GM23338 (cell line): ENCODE results near the gene DNAJC22. TPM values are rescaled to one million over a fixed set of nuclear protein-coding genes. Genes with fewer than 3 reads are reported as not detected.
A peak's percentile ranks its signal among the peaks of the same experiment; 100 is the strongest.
"Not testable (repeated sequence)": the region's sequence is repeated elsewhere in the genome, so short reads cannot be mapped to it uniquely, and the experiment has no call there.

Source experiments
- ATAC-seq: fragments of 200-7000 bp; cut with Tn5 transposase; 3 replicates; pipeline ENCODE4 v1.9.1; 2020
- DNase-seq: peaks from one replicate; pipeline ENCODE4 v3.0.0-alpha.2; 2015; ENCODE audit warnings: low spot score
- H2AFZ ChIP-seq: fragments of 200-600 bp; sonication (generic); 2 replicates; pipeline ENCODE4 v1.8.0; 2016; ENCODE audit warnings: antibody characterized with exemption, mild to moderate bottlenecking, moderate library complexity
- H3F3A ChIP-seq: fragments of 200-600 bp; sonication (generic); replicated peaks from 2 replicates; pipeline ENCODE4 v1.8.0; 2017; ENCODE audit warnings: antibody characterized with exemption, mixed run types, low read depth
- H3K27ac ChIP-seq: fragments of 200-600 bp; sonication (generic); 2 replicates; pipeline ENCODE4 v1.6.1; 2016; ENCODE audit warnings: low read depth
- H3K27me3 ChIP-seq: fragments of 200-600 bp; sonication (generic); 2 replicates; pipeline ENCODE4 v1.8.0; 2016; ENCODE audit warnings: mild to moderate bottlenecking, mixed run types, moderate library complexity; ENCODE audit not compliant: insufficient read depth
- H3K36me3 ChIP-seq: fragments of 200-600 bp; sonication (generic); 2 replicates; pipeline ENCODE4 v1.8.0; 2016; ENCODE audit warnings: mild to moderate bottlenecking; ENCODE audit not compliant: insufficient read depth
- H3K4me1 ChIP-seq: fragments of 200-600 bp; sonication (generic); 2 replicates; pipeline ENCODE4 v1.8.0; 2016; ENCODE audit warnings: mild to moderate bottlenecking, moderate library complexity; ENCODE audit not compliant: insufficient read depth
- H3K4me2 ChIP-seq: fragments of 200-600 bp; sonication (generic); 2 replicates; pipeline ENCODE4 v1.7.1; 2017; ENCODE audit warnings: mixed run types
- H3K4me3 ChIP-seq: fragments of 200-600 bp; sonication (generic); 2 replicates; pipeline ENCODE4 v1.6.1; 2016; ENCODE audit warnings: mixed run types
- H3K79me2 ChIP-seq: fragments of 200-600 bp; sonication (generic); replicated peaks from 2 replicates; pipeline ENCODE4 v1.8.0; 2017; ENCODE audit warnings: mild to moderate bottlenecking; ENCODE audit not compliant: insufficient read depth
- H3K9me2 ChIP-seq: fragments of 200-600 bp; sonication (generic); 2 replicates; pipeline ENCODE4 v1.8.0; 2017; ENCODE audit not compliant: insufficient read depth
- H4K20me1 ChIP-seq: fragments of 200-600 bp; sonication (generic); replicated peaks from 2 replicates; pipeline ENCODE4 v1.8.0; 2017; ENCODE audit warnings: mild to moderate bottlenecking; ENCODE audit not compliant: insufficient read depth
- H3K27ac Mint-ChIP-seq: 2 replicates; pipeline ENCODE4 v1.8.0; 2020; ENCODE audit warnings: inconsistent platforms, mild to moderate bottlenecking, moderate library complexity, mixed read lengths
- H3K27me3 Mint-ChIP-seq: 3 replicates; pipeline ENCODE4 v1.8.0; 2022; ENCODE audit warnings: low read depth, mild to moderate bottlenecking, moderate library complexity, mixed read lengths, inconsistent platforms; ENCODE audit not compliant: insufficient read depth, poor library complexity
- H3K36me3 Mint-ChIP-seq: 3 replicates; pipeline ENCODE4 v1.8.0; 2021; ENCODE audit warnings: low read depth, mild to moderate bottlenecking, inconsistent platforms, moderate library complexity, mixed read lengths
- H3K4me1 Mint-ChIP-seq: 3 replicates; pipeline ENCODE4 v1.8.0; 2020; ENCODE audit warnings: mild to moderate bottlenecking, inconsistent platforms, mixed read lengths
- H3K4me3 Mint-ChIP-seq: 3 replicates; pipeline ENCODE4 v1.8.0; 2021; ENCODE audit warnings: moderate library complexity, mild to moderate bottlenecking, inconsistent platforms, mixed read lengths
- H3K9me3 Mint-ChIP-seq: 3 replicates; pipeline ENCODE4 v1.8.0; 2020; ENCODE audit warnings: moderate library complexity, mild to moderate bottlenecking, inconsistent platforms, mixed read lengths
- EZH2phosphoT487 ChIP-seq: fragments of 200-600 bp; sonication (generic); IDR thresholded peaks from one replicate; pipeline ENCODE4 v1.8.1; 2018; ENCODE audit warnings: antibody characterized with exemption; ENCODE audit not compliant: unreplicated experiment
- JUNB ChIP-seq: IDR thresholded peaks from one replicate; pipeline ENCODE4 v1.6.1; 2016; ENCODE audit warnings: antibody characterized with exemption; ENCODE audit not compliant: unreplicated experiment
- NANOG ChIP-seq: IDR thresholded peaks from 2 replicates; pipeline ENCODE4 v1.6.1; 2016; ENCODE audit warnings: antibody characterized with exemption, borderline replicate concordance
- ZNF331 ChIP-seq: fragments of 250-450 bp; sonication (Bioruptor Pico); IDR thresholded peaks from 2 replicates; pipeline ENCODE4 v1.5.0; 2020; ENCODE audit warnings: low read depth, mild to moderate bottlenecking, moderate library complexity
- polyA plus RNA-seq: library from polyadenylated mRNA; unstranded; fragments of >200 nt; fragmentation: Nextera tagmentation; extraction: Ambion mirVana; gene quantifications from 2 replicates; pipeline ENCODE4 v1.2.1, GENCODE V29; 2016
- total RNA-seq: library from RNA; depleted of rRNA; stranded (reverse); fragments of >200 nt; shearing (Covaris generic); gene quantifications from 2 replicates; pipeline ENCODE4 v1.2.3, GENCODE V29; 2014
- TF ChIP-seq, protein P1 (sequence below): IDR thresholded peaks from one replicate; pipeline ENCODE4 v1.6.1; 2018; ENCODE audit warnings: antibody characterized with exemption; ENCODE audit not compliant: unreplicated experiment
- TF ChIP-seq, protein P2 (sequence below): IDR thresholded peaks from 2 replicates; pipeline ENCODE4 v1.6.1; 2016; ENCODE audit warnings: antibody characterized with exemption

DNAJC22 gene
- total and polyA plus RNA-seq, 2 experiments from 2014 or later: 0.10 TPM; not detected in 1

DNA sequence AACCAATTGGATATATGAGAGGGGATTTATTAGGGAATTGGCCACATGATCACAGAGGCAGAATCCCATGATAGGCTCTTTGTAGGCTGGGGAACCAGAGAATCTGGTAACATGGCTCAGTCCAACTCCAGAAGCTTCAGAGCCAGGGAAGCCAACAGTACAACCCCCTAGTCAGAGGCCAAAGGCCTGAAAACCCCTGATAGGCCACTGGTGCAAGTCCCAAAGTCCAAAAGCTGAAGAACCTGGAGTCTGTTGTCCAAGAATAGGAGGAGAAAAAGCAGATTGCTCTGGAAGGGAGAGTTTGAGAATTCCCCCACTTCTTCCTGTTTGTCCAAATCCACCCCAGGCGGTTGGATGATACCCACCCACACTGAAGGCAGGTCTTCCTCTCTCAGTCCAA is 31.9 kb upstream of the DNAJC22 start (continued):
- TF ChIP-seq, protein P1, sequence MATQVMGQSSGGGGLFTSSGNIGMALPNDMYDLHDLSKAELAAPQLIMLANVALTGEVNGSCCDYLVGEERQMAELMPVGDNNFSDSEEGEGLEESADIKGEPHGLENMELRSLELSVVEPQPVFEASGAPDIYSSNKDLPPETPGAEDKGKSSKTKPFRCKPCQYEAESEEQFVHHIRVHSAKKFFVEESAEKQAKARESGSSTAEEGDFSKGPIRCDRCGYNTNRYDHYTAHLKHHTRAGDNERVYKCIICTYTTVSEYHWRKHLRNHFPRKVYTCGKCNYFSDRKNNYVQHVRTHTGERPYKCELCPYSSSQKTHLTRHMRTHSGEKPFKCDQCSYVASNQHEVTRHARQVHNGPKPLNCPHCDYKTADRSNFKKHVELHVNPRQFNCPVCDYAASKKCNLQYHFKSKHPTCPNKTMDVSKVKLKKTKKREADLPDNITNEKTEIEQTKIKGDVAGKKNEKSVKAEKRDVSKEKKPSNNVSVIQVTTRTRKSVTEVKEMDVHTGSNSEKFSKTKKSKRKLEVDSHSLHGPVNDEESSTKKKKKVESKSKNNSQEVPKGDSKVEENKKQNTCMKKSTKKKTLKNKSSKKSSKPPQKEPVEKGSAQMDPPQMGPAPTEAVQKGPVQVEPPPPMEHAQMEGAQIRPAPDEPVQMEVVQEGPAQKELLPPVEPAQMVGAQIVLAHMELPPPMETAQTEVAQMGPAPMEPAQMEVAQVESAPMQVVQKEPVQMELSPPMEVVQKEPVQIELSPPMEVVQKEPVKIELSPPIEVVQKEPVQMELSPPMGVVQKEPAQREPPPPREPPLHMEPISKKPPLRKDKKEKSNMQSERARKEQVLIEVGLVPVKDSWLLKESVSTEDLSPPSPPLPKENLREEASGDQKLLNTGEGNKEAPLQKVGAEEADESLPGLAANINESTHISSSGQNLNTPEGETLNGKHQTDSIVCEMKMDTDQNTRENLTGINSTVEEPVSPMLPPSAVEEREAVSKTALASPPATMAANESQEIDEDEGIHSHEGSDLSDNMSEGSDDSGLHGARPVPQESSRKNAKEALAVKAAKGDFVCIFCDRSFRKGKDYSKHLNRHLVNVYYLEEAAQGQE: no peak

DNA sequence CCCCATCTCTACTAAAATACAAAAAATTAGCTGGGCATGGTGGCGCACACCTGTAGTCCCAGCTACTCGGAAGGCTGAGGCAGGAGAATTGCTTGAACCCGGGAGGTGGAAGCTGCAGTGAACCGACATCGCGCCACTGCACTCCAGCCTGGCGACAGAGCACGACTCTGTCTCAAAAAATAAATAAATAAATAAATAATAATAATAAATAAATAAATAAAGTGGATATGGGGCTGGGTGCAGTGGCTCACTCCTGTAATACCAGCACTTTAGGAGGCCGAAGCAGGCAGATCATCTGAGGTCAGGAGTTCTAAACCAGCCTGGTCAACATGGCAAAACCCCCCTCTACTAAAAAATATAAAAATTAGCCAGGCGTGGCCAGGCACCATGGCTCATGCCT is 29.6 kb upstream of the DNAJC22 start:
- not testable (repeated sequence) for H4K20me1 ChIP-seq, H3K9me2 ChIP-seq, H3K9me3 Mint-ChIP-seq, H3K27me3 Mint-ChIP-seq, H3K4me1 ChIP-seq, H3K27ac Mint-ChIP-seq, ATAC-seq, DNase-seq, H3K4me3 Mint-ChIP-seq, H3K4me3 ChIP-seq, H3K4me1 Mint-ChIP-seq, H3K79me2 ChIP-seq, H3K4me2 ChIP-seq, H3K27ac ChIP-seq, H3K27me3 ChIP-seq, H2AFZ ChIP-seq, H3K36me3 ChIP-seq, H3K36me3 Mint-ChIP-seq, H3F3A ChIP-seq

DNA sequence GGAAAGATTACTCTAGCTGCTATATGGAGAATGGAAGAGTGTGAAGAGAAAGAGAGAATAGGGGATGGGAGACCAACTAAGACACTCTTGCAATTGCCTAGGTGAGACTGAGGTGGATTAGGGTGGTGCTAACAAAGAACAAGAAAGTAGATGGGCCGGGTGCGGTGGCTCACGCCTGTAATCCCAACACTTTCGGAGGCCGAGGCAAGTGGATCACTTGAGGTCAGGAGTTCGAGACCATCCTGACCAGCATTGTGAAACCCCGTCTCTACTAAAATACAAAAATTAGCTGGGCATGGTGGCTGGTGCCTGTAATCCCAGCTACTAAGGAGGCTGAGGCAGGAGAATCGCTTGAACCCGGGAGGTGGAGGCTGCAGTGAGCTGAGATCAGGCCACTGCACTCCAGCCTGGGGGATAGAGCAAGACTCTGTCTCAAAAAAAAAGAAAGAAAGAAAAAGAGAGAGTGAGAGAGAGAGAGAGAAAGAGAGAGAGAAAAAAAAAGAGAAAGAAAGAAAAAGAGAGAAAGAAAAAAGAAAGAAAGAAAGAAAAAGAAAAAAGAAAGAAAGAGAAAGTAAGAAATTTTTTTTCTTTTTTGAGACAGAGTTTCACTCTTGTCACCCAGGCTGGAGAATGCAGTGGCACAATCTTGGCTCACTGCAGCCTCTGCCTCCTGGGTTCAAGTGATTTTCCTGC is 26.1 kb upstream of the DNAJC22 start:
- not testable (repeated sequence) for H3K27me3 ChIP-seq, H3K27ac ChIP-seq, H3K4me3 Mint-ChIP-seq, H3F3A ChIP-seq, H3K79me2 ChIP-seq, H2AFZ ChIP-seq, H3K27me3 Mint-ChIP-seq, DNase-seq, H3K4me3 ChIP-seq, H3K9me3 Mint-ChIP-seq, H3K4me2 ChIP-seq, H3K36me3 ChIP-seq, H3K27ac Mint-ChIP-seq, ATAC-seq, H4K20me1 ChIP-seq, H3K9me2 ChIP-seq
- H3K4me1 Mint-ChIP-seq: peaks cover 11% of the 10 kb centered on the region
- peaks cover 16% of the 10 kb centered on the region; the same call in 2 of the 3 replicates for H3K36me3 Mint-ChIP-seq
- H3K4me1 ChIP-seq: peaks cover 11% of the 10 kb centered on the region; the same call in 1 of the 2 replicates

DNA sequence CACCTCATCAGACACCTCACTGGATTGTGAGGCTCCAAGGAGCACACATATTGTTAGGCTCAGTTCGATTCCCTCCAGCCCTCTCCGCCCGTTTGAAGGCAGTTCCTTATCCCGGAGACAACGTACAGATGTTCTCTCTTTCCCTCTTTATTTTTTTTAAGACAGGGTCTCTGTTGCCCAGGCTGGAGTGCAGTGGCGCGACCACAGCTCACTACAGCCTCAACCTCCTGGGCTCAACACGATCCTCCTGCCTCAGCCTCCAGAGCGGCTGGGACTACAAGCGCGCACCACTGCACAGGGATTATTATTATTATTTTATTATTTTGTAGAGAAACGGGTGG is 24.4 kb upstream of the DNAJC22 start:
- Histone ChIP-seq H3K27ac (no peak overlapping the region), H3K36me3 (peaks cover 11% of the 10 kb centered on the region; the same call in 1 of the 2 replicates), H3K4me3 (peak overlapping the region; percentile 56), H3K79me2 (peaks cover 6% of the 10 kb centered on the region; the same call in 1 of the 2 replicates), H3K4me2 (peak overlapping the region; percentile 76), H4K20me1 (no peaks in the 10 kb centered on the region), H3K9me2 (no peaks in the 10 kb centered on the region), H2AFZ (peak overlapping the region; percentile 78), H3F3A (no peaks in the 10 kb centered on the region; the same call in 1 of the 2 replicates), H3K27me3 (0 out of 2 replicates have a peak, but pooled peaks cover 9% of the 10 kb centered on the region), H3K4me1 (peaks cover 11% of the 10 kb centered on the region; the same call in 1 of the 2 replicates)
- DNase-seq (no peak), ATAC-seq (no peak)
- H3K4me3 Mint-ChIP-seq: peak overlapping the region; percentile 100
- H3K36me3 Mint-ChIP-seq: peaks cover 28% of the 10 kb centered on the region
- peaks cover 11% of the 10 kb centered on the region for H3K4me1 Mint-ChIP-seq
- H3K27ac Mint-ChIP-seq: peak overlapping the region; percentile 55
- H3K9me3 Mint-ChIP-seq: no peaks in the 10 kb centered on the region
- H3K27me3 Mint-ChIP-seq: peaks cover 6% of the 10 kb centered on the region
- TF ChIP-seq JUNB: no peak
- no peak for TF ChIP-seq EZH2phosphoT487
- TF ChIP-seq ZNF331: no peak
- TF ChIP-seq, protein P2, sequence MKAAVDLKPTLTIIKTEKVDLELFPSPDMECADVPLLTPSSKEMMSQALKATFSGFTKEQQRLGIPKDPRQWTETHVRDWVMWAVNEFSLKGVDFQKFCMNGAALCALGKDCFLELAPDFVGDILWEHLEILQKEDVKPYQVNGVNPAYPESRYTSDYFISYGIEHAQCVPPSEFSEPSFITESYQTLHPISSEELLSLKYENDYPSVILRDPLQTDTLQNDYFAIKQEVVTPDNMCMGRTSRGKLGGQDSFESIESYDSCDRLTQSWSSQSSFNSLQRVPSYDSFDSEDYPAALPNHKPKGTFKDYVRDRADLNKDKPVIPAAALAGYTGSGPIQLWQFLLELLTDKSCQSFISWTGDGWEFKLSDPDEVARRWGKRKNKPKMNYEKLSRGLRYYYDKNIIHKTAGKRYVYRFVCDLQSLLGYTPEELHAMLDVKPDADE: no peak
- TF ChIP-seq NANOG: no peak
